HepG2 (cell line): ENCODE results near the gene HRH3. TPM values are rescaled to one million over a fixed set of nuclear protein-coding genes. Genes with fewer than 3 reads are reported as not detected.

Source experiments
- ARNT ChIP-seq: fragments of 450-650 bp; IDR thresholded peaks from 2 replicates; pipeline ENCODE4 v1.6.1; 2017
- CCDC6 ChIP-seq: sonication (generic); formaldehyde crosslinking; IDR thresholded peaks from 2 replicates; pipeline ENCODE4 v1.8.1; 2022; ENCODE audit warnings: mild to moderate bottlenecking, missing genetic modification reagents, moderate library complexity
- DBP ChIP-seq: sonication (generic); formaldehyde crosslinking; IDR thresholded peaks from 2 replicates; pipeline ENCODE4 v1.4.0; 2020; ENCODE audit warnings: missing genetic modification reagents; ENCODE audit errors: not compliant biosample characterization
- HOXA5 ChIP-seq: sonication (generic); formaldehyde crosslinking; IDR thresholded peaks from 2 replicates; pipeline ENCODE4 v1.4.0; 2020; ENCODE audit warnings: missing genetic modification reagents
- JUN ChIP-seq: sonication (generic); formaldehyde crosslinking; IDR thresholded peaks from 2 replicates; pipeline ENCODE4 v1.4.0; 2020; ENCODE audit warnings: mild to moderate bottlenecking, missing genetic modification reagents
- KMT2B ChIP-seq: IDR thresholded peaks from 2 replicates; pipeline ENCODE4 v1.6.1; 2016; ENCODE audit warnings: missing genetic modification reagents, missing compliant biosample characterization
- MAF1 ChIP-seq: sonication (generic); formaldehyde crosslinking; IDR thresholded peaks from 2 replicates; pipeline ENCODE4 v1.5.0; 2020; ENCODE audit warnings: missing genetic modification reagents, borderline replicate concordance
- MLX ChIP-seq: IDR thresholded peaks from 2 replicates; pipeline ENCODE4 v1.6.1; 2016
- PBX3 ChIP-seq: sonication (generic); formaldehyde crosslinking; IDR thresholded peaks from 2 replicates; pipeline ENCODE4 v1.8.1; 2023; ENCODE audit warnings: missing genetic modification reagents, inconsistent platforms, borderline replicate concordance
- TFE3 ChIP-seq: IDR thresholded peaks from 2 replicates; pipeline ENCODE4 v1.6.1; 2016
- U2AF2 ChIP-seq: fragments of 200-400 bp; formaldehyde crosslinking; IDR thresholded peaks from 2 replicates; pipeline ENCODE4 v1.6.1; 2017; ENCODE audit warnings: low read depth, mild to moderate bottlenecking, low read length
- UBTF ChIP-seq: sonication (generic); formaldehyde crosslinking; IDR thresholded peaks from 2 replicates; pipeline ENCODE4 v1.4.0; 2020; ENCODE audit warnings: mild to moderate bottlenecking, missing genetic modification reagents
- ZFAT ChIP-seq: sonication (generic); formaldehyde crosslinking; conservative IDR thresholded peaks from 2 replicates; pipeline ENCODE4 v1.8.1; 2023; ENCODE audit warnings: missing genetic modification reagents, inconsistent platforms
- ZKSCAN5 ChIP-seq: sonication (generic); formaldehyde crosslinking; IDR thresholded peaks from 2 replicates; pipeline ENCODE4 v1.5.1; 2020; ENCODE audit warnings: mild to moderate bottlenecking, missing genetic modification reagents
- ZNF720 ChIP-seq: sonication (generic); formaldehyde crosslinking; IDR thresholded peaks from 2 replicates; pipeline ENCODE4 v1.4.0; 2020; ENCODE audit warnings: missing genetic modification reagents
- ZSCAN21 ChIP-seq: sonication (generic); formaldehyde crosslinking; IDR thresholded peaks from 2 replicates; pipeline ENCODE4 v1.8.0; 2022; ENCODE audit warnings: mild to moderate bottlenecking, missing genetic modification reagents, moderate library complexity, borderline replicate concordance
- polyA plus RNA-seq, 8 experiments: library from polyadenylated mRNA; depleted of rRNA in 3 of 8; stranded (reverse) in 7 of 8; unstranded in 1 of 8; fragments of >200 nt; fragmentation: Illumina TruSeq in 4 of 8; extraction: Trizol in 4 of 8; gene quantifications; 2 replicates each; pipeline versions ENCODE4 v1.2.1 to v1.2.3, GENCODE V29; 2011 to 2016; ENCODE audit warnings: low read depth in 4 of 8, missing spikeins in 1 of 8, mixed read lengths in 1 of 8; ENCODE audit not compliant: insufficient read depth in 1 of 8
- total RNA-seq, 5 experiments: library from RNA; depleted of rRNA; stranded (reverse); fragments of >200 nt; fragmentation: Illumina TruSeq; extraction: Trizol; gene quantifications; 2 replicates each; pipeline ENCODE4 v1.2.3, GENCODE V29; 2016; ENCODE audit warnings: low read depth in 1 of 5
- TF ChIP-seq, protein P1 (sequence below): sonication (generic); formaldehyde crosslinking; IDR thresholded peaks from 2 replicates; pipeline ENCODE4 v1.4.0; 2020; ENCODE audit warnings: missing genetic modification reagents

HRH3 gene
- total and polyA plus RNA-seq, 2 of the 13 experiments (the other 11 are each of a cell fraction or from before 2014, with no cell fraction given), result 0.18 TPM; not detected in 1

- TF ChIP-seq ZSCAN21 (CRISPR knock-in tag), result peak; percentile 70; the same call in 1 of the 2 replicates
- 0 out of 2 replicates have a peak, but pooled peaks have one; percentile 35 for TF ChIP-seq MAF1 (CRISPR knock-in tag)
- TF ChIP-seq JUN (CRISPR knock-in tag), result peak; percentile 21; the same call in 1 of the 2 replicates
- TF ChIP-seq ZNF720 (CRISPR knock-in tag), result no peak
- no peak for TF ChIP-seq U2AF2
- TF ChIP-seq MLX (CRISPR knock-in tag), result peak; percentile 41; the same call in 1 of the 2 replicates
- TF ChIP-seq HOXA5 (CRISPR knock-in tag), result peak; percentile 88; the same call in 1 of the 2 replicates
- no peak for TF ChIP-seq ZFAT
- TF ChIP-seq, protein P1, sequence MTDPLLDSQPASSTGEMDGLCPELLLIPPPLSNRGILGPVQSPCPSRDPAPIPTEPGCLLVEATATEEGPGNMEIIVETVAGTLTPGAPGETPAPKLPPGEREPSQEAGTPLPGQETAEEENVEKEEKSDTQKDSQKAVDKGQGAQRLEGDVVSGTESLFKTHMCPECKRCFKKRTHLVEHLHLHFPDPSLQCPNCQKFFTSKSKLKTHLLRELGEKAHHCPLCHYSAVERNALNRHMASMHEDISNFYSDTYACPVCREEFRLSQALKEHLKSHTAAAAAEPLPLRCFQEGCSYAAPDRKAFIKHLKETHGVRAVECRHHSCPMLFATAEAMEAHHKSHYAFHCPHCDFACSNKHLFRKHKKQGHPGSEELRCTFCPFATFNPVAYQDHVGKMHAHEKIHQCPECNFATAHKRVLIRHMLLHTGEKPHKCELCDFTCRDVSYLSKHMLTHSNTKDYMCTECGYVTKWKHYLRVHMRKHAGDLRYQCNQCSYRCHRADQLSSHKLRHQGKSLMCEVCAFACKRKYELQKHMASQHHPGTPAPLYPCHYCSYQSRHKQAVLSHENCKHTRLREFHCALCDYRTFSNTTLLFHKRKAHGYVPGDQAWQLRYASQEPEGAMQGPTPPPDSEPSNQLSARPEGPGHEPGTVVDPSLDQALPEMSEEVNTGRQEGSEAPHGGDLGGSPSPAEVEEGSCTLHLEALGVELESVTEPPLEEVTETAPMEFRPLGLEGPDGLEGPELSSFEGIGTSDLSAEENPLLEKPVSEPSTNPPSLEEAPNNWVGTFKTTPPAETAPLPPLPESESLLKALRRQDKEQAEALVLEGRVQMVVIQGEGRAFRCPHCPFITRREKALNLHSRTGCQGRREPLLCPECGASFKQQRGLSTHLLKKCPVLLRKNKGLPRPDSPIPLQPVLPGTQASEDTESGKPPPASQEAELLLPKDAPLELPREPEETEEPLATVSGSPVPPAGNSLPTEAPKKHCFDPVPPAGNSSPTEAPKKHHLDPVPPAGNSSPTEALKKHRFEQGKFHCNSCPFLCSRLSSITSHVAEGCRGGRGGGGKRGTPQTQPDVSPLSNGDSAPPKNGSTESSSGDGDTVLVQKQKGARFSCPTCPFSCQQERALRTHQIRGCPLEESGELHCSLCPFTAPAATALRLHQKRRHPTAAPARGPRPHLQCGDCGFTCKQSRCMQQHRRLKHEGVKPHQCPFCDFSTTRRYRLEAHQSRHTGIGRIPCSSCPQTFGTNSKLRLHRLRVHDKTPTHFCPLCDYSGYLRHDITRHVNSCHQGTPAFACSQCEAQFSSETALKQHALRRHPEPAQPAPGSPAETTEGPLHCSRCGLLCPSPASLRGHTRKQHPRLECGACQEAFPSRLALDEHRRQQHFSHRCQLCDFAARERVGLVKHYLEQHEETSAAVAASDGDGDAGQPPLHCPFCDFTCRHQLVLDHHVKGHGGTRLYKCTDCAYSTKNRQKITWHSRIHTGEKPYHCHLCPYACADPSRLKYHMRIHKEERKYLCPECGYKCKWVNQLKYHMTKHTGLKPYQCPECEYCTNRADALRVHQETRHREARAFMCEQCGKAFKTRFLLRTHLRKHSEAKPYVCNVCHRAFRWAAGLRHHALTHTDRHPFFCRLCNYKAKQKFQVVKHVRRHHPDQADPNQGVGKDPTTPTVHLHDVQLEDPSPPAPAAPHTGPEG (CRISPR knock-in tag), result no peak; the same call in 1 of the 2 replicates
- peak; percentile 94 for TF ChIP-seq CCDC6 (CRISPR knock-in tag)
- TF ChIP-seq UBTF, result peak; percentile 57; the same call in 1 of the 2 replicates
- TF ChIP-seq ZKSCAN5, result no peak
- no peak for TF ChIP-seq KMT2B (CRISPR knock-in tag)
- TF ChIP-seq ARNT, result no peak
- 0 out of 2 replicates have a peak, but pooled peaks have one; percentile 40 for TF ChIP-seq PBX3 (CRISPR knock-in tag)
- peak; percentile 76 for TF ChIP-seq DBP (CRISPR knock-in tag)
- TF ChIP-seq TFE3 (CRISPR knock-in tag), result peak; percentile 72
Observed at GRCh38 chr20:62219992-62220665, at the start of gene HRH3 (continued).
